GM12874 (cell line): ENCODE data around the gene POLG2.

Experiments
- TF ChIP-seq, protein P1 (sequence below): IDR thresholded peaks from 2 replicates; pipeline ENCODE4 v1.5.1; 2011; ENCODE audit warnings: low read depth, mild to moderate bottlenecking, control low read depth, low read length, moderate library complexity; ENCODE audit not compliant: insufficient read depth

Gene POLG2

DNA sequence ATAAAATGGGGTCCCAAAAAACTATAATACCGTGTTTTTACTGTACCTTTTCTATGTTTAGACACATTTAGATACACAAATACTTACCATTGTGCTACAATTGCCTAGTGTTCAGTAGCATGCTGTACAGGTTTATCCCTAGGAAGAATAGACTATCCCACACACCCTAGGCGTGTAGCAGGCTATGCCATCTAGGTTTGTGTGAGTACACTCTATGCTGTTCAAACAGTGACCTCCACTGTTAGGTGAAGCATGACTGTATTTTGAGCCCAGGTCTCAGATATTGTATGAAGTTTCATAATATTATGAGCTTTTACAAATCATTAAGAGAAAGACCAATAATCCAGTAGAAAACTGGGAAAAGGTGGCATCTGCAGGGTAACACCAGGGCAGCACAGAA, 24.3 kb downstream of the POLG2 start:
- TF ChIP-seq, protein P1, sequence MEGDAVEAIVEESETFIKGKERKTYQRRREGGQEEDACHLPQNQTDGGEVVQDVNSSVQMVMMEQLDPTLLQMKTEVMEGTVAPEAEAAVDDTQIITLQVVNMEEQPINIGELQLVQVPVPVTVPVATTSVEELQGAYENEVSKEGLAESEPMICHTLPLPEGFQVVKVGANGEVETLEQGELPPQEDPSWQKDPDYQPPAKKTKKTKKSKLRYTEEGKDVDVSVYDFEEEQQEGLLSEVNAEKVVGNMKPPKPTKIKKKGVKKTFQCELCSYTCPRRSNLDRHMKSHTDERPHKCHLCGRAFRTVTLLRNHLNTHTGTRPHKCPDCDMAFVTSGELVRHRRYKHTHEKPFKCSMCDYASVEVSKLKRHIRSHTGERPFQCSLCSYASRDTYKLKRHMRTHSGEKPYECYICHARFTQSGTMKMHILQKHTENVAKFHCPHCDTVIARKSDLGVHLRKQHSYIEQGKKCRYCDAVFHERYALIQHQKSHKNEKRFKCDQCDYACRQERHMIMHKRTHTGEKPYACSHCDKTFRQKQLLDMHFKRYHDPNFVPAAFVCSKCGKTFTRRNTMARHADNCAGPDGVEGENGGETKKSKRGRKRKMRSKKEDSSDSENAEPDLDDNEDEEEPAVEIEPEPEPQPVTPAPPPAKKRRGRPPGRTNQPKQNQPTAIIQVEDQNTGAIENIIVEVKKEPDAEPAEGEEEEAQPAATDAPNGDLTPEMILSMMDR, result no peak

DNA sequence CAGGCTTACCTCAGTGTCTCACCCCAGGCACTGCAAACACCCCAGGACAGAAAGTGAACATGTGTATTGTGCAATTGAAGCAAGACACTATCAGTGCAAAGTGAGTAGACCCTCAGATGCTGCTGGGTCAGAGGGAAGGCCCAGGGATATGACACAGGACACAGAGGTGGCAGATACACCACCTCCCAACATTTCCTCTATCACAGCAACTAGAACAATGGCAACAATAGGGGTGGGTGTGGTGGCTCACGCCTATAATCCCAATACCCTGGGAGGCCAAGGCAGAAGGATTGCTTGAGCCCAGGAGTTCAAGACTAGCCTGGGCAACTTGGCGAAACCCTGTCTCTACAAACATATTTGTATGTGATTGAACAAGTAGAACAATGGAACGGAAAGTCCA, 25.4 kb downstream of the POLG2 start:
- TF ChIP-seq, protein P1, result no peak

DNA sequence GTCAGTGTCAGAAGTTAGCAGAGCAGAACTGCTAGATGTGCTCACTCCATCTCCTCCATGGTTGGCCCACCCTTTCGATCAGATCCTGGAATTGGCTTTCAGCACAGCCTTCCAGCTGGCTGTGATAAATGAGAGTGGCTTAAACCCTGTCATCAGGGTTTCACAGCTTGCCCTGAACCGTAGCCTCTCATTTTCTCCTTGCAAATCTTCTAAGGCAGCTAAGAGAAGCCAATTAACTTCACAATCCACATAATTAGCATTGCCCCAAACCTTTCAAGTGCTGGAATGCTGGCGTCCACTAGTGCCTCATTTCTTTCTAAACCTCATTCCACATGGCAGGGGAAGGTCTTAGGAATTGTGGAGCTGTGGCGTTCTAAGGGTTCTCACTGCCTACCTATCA, 26.2 kb downstream of the POLG2 start:
- TF ChIP-seq, protein P1, result no peak

DNA sequence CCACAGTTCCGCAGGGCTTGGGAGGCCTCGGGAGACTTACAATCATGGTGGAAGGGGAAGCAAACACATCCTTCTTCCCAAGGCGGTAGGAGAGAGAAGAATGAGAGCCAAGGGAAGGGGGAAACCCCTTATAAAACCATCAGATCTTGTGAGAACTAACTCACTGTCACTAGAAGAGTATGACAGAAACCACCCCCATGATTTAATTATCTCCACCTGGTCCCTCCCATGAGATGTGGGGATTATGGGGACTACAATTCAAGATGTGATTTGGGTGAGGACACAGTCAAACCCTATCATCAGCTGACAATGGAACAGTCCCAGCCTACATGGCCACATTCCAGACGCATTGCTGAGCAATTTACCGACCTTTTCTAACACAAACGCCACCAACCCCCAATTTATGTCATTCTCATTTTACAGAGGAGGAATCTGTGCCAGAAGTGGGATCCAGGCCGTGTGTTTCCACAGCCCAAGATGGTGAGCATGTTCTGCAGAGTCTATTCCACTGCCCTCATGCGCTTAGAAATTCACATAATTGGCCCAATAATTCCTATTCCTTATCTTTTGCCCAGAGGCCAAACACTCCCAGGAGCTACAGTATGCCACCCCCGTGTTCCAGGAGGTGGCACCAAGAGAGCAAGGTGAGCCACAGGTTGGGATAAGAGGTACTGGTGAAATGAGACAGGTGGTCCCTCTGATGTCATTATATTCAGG, 30.7 kb downstream of the POLG2 start:
- TF ChIP-seq, protein P1, result no peak

DNA sequence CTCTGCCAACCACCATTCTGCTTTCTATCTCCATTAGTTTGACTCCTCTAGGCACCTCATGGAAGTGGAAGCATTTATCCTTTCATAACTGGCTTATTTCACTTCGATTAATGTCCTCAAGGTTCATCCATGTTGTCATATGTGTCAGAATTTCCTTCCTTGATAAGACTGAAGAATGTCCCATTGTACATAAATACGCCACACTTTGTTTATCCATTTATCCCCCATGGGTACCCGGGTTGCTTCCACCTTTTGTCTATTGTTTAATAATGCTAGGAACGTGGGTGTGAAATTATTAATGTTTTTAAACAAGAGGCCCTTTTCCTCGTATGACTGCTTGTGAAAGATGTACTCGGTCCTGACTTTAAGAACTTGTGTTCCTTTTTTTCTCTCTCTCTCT, 35.1 kb downstream of the POLG2 start:
- TF ChIP-seq, protein P1, result no peak

DNA sequence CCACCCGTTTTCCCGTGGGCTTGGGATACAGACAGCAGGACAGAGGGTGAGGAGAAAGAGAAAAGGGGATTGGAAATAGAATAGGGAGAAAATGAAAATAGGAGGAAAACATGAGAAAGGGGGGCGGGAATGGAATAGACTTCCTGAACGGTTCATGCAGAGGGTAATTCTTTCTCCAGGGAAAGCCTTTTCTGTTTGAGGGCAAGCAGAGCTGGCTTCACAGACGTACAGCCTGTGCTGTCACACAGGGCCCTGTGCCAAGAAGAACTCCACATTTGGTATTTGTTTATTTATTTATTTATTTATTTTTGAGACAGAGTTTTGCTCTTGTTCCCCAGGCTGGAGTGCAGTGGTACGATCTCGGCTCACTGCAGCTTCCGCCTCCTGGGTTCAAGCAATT, 35.9 kb downstream of the POLG2 start:
- TF ChIP-seq, protein P1, result no peak

DNA sequence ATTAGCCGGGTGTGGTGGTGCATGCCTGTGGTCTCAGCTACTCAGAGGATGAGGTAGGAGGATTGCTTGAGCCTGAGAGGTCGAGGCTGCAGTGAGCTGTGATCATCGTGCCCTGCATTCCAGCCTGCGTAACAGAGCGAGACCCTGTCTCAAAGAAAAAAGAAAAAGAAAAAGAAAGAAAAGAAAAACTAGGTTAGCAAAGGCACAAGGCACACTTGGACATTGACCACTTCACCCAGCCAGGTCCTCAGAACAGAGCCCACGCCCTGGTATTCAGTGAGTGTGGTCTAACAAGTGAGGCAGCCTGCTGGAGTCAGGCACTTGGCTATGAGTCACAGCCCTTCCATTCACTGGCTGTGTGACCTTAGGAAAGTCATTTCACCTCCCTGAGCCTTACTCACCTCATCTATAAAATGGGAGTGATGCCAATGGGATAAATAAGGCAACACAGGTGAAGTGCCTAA, 37.5 kb downstream of the POLG2 start:
- TF ChIP-seq, protein P1, result no peak
